ENCODE measurements around the gene SLC12A8.

The SLC12A8 gene

GRCh38 chr3:125213946-125214542 lies 1.5 kb upstream of the SLC12A8 start:
- H3K27me3 ChIP-seq (replicated peaks) = no peaks in the 10 kb centered on the region
- DNase-seq = peak; percentile 20
- H3K27ac ChIP-seq = no peak overlapping the region
- H3K36me3 ChIP-seq (replicated peaks) = no peaks in the 10 kb centered on the region
- TF ChIP-seq CTCF (IDR thresholded peaks at IDR 0.05; ENCODE audit: low read depth, low read length, missing control alignments) = no peak
- in situ Hi-C loops (cut with HindIII; ENCODE audit: low pct_ligation_motif_present, low sequenced_read_pairs) = no loop called here
- no peak overlapping the region for H3K4me3 ChIP-seq (ENCODE audit: low read depth, low read length)

- H3K27me3 ChIP-seq (replicated peaks) = no peaks in the 10 kb centered on the region
- DNase-seq = no peak
- H3K36me3 ChIP-seq (replicated peaks) = no peaks in the 10 kb centered on the region
- no peak overlapping the region for H3K27ac ChIP-seq
- H3K4me3 ChIP-seq (ENCODE audit: low read depth, low read length) = no peak overlapping the region
- in situ Hi-C loops (cut with HindIII; ENCODE audit: low pct_ligation_motif_present, low sequenced_read_pairs) = no loop called here
- TF ChIP-seq CTCF (IDR thresholded peaks at IDR 0.05; ENCODE audit: low read depth, low read length, missing control alignments) = no peak
Observed at GRCh38 chr3:125213364-125213755, 812 bp upstream of the SLC12A8 start.

- Histone ChIP-seq H3K36me3 (replicated peaks) (no peaks in the 10 kb centered on the region), H3K27me3 (replicated peaks) (no peaks in the 10 kb centered on the region), H3K4me3 (ENCODE audit: low read depth, low read length) (peak overlapping the region; percentile 69), H3K27ac (no peak overlapping the region)
- no peak for TF ChIP-seq CTCF (IDR thresholded peaks at IDR 0.05; ENCODE audit: low read depth, low read length, missing control alignments)
- DNase-seq = no peak
- in situ Hi-C loops (cut with HindIII; ENCODE audit: low pct_ligation_motif_present, low sequenced_read_pairs) = no loop called here
Observed at GRCh38 chr3:125212091-125212508, 448 bp downstream of the SLC12A8 start.

GRCh38 chr3:125211523-125212090 lies 941 bp downstream of the SLC12A8 start:
- no peak for DNase-seq
- Histone ChIP-seq H3K27ac (no peak overlapping the region), H3K4me3 (ENCODE audit: low read depth, low read length) (peak overlapping the region; percentile 69), H3K36me3 (replicated peaks) (no peaks in the 10 kb centered on the region), H3K27me3 (replicated peaks) (no peaks in the 10 kb centered on the region)
- TF ChIP-seq CTCF (IDR thresholded peaks at IDR 0.05; ENCODE audit: low read depth, low read length, missing control alignments) = no peak
- in situ Hi-C loops (cut with HindIII; ENCODE audit: low pct_ligation_motif_present, low sequenced_read_pairs) = no loop called here

- Histone ChIP-seq H3K36me3 (replicated peaks) (no peaks in the 10 kb centered on the region), H3K27ac (no peak overlapping the region), H3K27me3 (replicated peaks) (no peaks in the 10 kb centered on the region), H3K4me3 (ENCODE audit: low read depth, low read length) (no peak overlapping the region)
- TF ChIP-seq CTCF (IDR thresholded peaks at IDR 0.05; ENCODE audit: low read depth, low read length, missing control alignments) = no peak
- DNase-seq = no peak
- in situ Hi-C loops (cut with HindIII; ENCODE audit: low pct_ligation_motif_present, low sequenced_read_pairs) = no loop called here
Observed at GRCh38 chr3:125207949-125208568, 4.5 kb downstream of the SLC12A8 start.
